GM23338 (cell line): ENCODE data around the gene MPP3. TPM values are rescaled to one million over a fixed set of nuclear protein-coding genes. Genes with fewer than 3 reads are reported as not detected.

Experiments used
- ATAC-seq: fragments of 200-7000 bp; cut with Tn5 transposase; 3 replicates; pipeline ENCODE4 v1.9.1; 2020
- DNase-seq: peaks from one replicate; pipeline ENCODE4 v3.0.0-alpha.2; 2015; ENCODE audit warnings: low spot score
- H2AFZ ChIP-seq: fragments of 200-600 bp; sonication (generic); 2 replicates; pipeline ENCODE4 v1.8.0; 2016; ENCODE audit warnings: antibody characterized with exemption, mild to moderate bottlenecking, moderate library complexity
- H3F3A ChIP-seq: fragments of 200-600 bp; sonication (generic); replicated peaks from 2 replicates; pipeline ENCODE4 v1.8.0; 2017; ENCODE audit warnings: antibody characterized with exemption, mixed run types, low read depth
- H3K27ac ChIP-seq: fragments of 200-600 bp; sonication (generic); 2 replicates; pipeline ENCODE4 v1.6.1; 2016; ENCODE audit warnings: low read depth
- H3K27me3 ChIP-seq: fragments of 200-600 bp; sonication (generic); 2 replicates; pipeline ENCODE4 v1.8.0; 2016; ENCODE audit warnings: mild to moderate bottlenecking, mixed run types, moderate library complexity; ENCODE audit not compliant: insufficient read depth
- H3K36me3 ChIP-seq: fragments of 200-600 bp; sonication (generic); 2 replicates; pipeline ENCODE4 v1.8.0; 2016; ENCODE audit warnings: mild to moderate bottlenecking; ENCODE audit not compliant: insufficient read depth
- H3K4me1 ChIP-seq: fragments of 200-600 bp; sonication (generic); 2 replicates; pipeline ENCODE4 v1.8.0; 2016; ENCODE audit warnings: mild to moderate bottlenecking, moderate library complexity; ENCODE audit not compliant: insufficient read depth
- H3K4me2 ChIP-seq: fragments of 200-600 bp; sonication (generic); 2 replicates; pipeline ENCODE4 v1.7.1; 2017; ENCODE audit warnings: mixed run types
- H3K4me3 ChIP-seq: fragments of 200-600 bp; sonication (generic); 2 replicates; pipeline ENCODE4 v1.6.1; 2016; ENCODE audit warnings: mixed run types
- H3K79me2 ChIP-seq: fragments of 200-600 bp; sonication (generic); replicated peaks from 2 replicates; pipeline ENCODE4 v1.8.0; 2017; ENCODE audit warnings: mild to moderate bottlenecking; ENCODE audit not compliant: insufficient read depth
- H3K9me2 ChIP-seq: fragments of 200-600 bp; sonication (generic); 2 replicates; pipeline ENCODE4 v1.8.0; 2017; ENCODE audit not compliant: insufficient read depth
- H4K20me1 ChIP-seq: fragments of 200-600 bp; sonication (generic); replicated peaks from 2 replicates; pipeline ENCODE4 v1.8.0; 2017; ENCODE audit warnings: mild to moderate bottlenecking; ENCODE audit not compliant: insufficient read depth
- H3K27ac Mint-ChIP-seq: 2 replicates; pipeline ENCODE4 v1.8.0; 2020; ENCODE audit warnings: inconsistent platforms, mild to moderate bottlenecking, moderate library complexity, mixed read lengths
- H3K27me3 Mint-ChIP-seq: 3 replicates; pipeline ENCODE4 v1.8.0; 2022; ENCODE audit warnings: low read depth, mild to moderate bottlenecking, moderate library complexity, mixed read lengths, inconsistent platforms; ENCODE audit not compliant: insufficient read depth, poor library complexity
- H3K36me3 Mint-ChIP-seq: 3 replicates; pipeline ENCODE4 v1.8.0; 2021; ENCODE audit warnings: low read depth, mild to moderate bottlenecking, inconsistent platforms, moderate library complexity, mixed read lengths
- H3K4me1 Mint-ChIP-seq: 3 replicates; pipeline ENCODE4 v1.8.0; 2020; ENCODE audit warnings: mild to moderate bottlenecking, inconsistent platforms, mixed read lengths
- H3K4me3 Mint-ChIP-seq: 3 replicates; pipeline ENCODE4 v1.8.0; 2021; ENCODE audit warnings: moderate library complexity, mild to moderate bottlenecking, inconsistent platforms, mixed read lengths
- H3K9me3 Mint-ChIP-seq: 3 replicates; pipeline ENCODE4 v1.8.0; 2020; ENCODE audit warnings: moderate library complexity, mild to moderate bottlenecking, inconsistent platforms, mixed read lengths
- CREB1 ChIP-seq: fragments of 250-450 bp; sonication (Bioruptor Pico); IDR thresholded peaks from 2 replicates; pipeline ENCODE4 v1.5.0; 2020; ENCODE audit warnings: low read depth, mild to moderate bottlenecking, moderate library complexity
- CTCF ChIP-seq, 2 experiments: fragments of 200-600 bp in 1 of 2; sonication (generic) in 1 of 2; conservative IDR thresholded peaks; 2 replicates each; pipeline versions ENCODE4 v1.5.1 to v1.6.1; 2016 to 2017; ENCODE audit warnings: antibody characterized with exemption in 2 of 2, low read depth in 2 of 2, mild to moderate bottlenecking in 2 of 2, moderate library complexity in 1 of 2
- REST ChIP-seq: IDR thresholded peaks from one replicate; pipeline ENCODE4 v1.6.1; 2018; ENCODE audit warnings: antibody characterized with exemption; ENCODE audit not compliant: unreplicated experiment
- polyA plus RNA-seq: library from polyadenylated mRNA; unstranded; fragments of >200 nt; fragmentation: Nextera tagmentation; extraction: Ambion mirVana; gene quantifications from 2 replicates; pipeline ENCODE4 v1.2.1, GENCODE V29; 2016
- total RNA-seq: library from RNA; depleted of rRNA; stranded (reverse); fragments of >200 nt; shearing (Covaris generic); gene quantifications from 2 replicates; pipeline ENCODE4 v1.2.3, GENCODE V29; 2014

The MPP3 gene
- total and polyA plus RNA-seq, 2 experiments from 2014 or later: 6.6 to 7.4 TPM

- TF ChIP-seq REST (no peak), CREB1 (CRISPR knock-in tag) (no peak)
These were observed 46.9 kb upstream of the MPP3 start (continued) for GRCh38 chr17:43879723-43880419.

- H4K20me1 ChIP-seq: no peaks in the 10 kb centered on the region
- TF ChIP-seq CREB1 (CRISPR knock-in tag) (no peak), CTCF (conservative IDR thresholded peaks at IDR 0.05; ENCODE audit: low read depth in 2 of 2) (peak; percentile 83 to 97)
- Mint-ChIP-seq H3K27me3 (peaks cover 8% of the 10 kb centered on the region), H3K4me3 (no peak overlapping the region), H3K9me3 (no peaks in the 10 kb centered on the region), H3K4me1 (peaks cover 15% of the 10 kb centered on the region), H3K27ac (peak overlapping the region; percentile 83), H3K36me3 (peaks cover 8% of the 10 kb centered on the region; the same call in 1 of the 3 replicates)
- H3F3A ChIP-seq: no peaks in the 10 kb centered on the region
- H3K36me3 ChIP-seq: no peaks in the 10 kb centered on the region
- no peaks in the 10 kb centered on the region for H3K9me2 ChIP-seq
- H3K79me2 ChIP-seq: no peaks in the 10 kb centered on the region
- H3K27ac ChIP-seq: no peak overlapping the region
- 0 out of 2 replicates have a peak overlapping the region, but pooled peaks have one; percentile 38 for H3K4me2 ChIP-seq
- H2AFZ ChIP-seq: peak overlapping the region; percentile 52; the same call in 1 of the 2 replicates
- ATAC-seq (peak; percentile 86), DNase-seq (peak; percentile 90)
- H3K4me1 ChIP-seq: peaks cover 8% of the 10 kb centered on the region; the same call in 1 of the 2 replicates
- no peaks in the 10 kb centered on the region for H3K27me3 ChIP-seq
- H3K4me3 ChIP-seq: peak overlapping the region; percentile 15; the same call in 1 of the 2 replicates
These were observed 45.6 kb upstream of the MPP3 start for GRCh38 chr17:43878260-43879175.
